Spinal cord (tissue), 10 donors: ENCODE results near the gene LPAR3. TPM values are rescaled to one million over a fixed set of nuclear protein-coding genes. Genes with fewer than 3 reads are reported as not detected.
A peak's percentile ranks its signal among the peaks of the same experiment; 100 is the strongest.
"Not testable (repeated sequence)": the region's sequence is repeated elsewhere in the genome, so short reads cannot be mapped to it uniquely, and the experiment has no call there.

Source experiments
- DNase-seq, 6 donors: peaks; one replicate each; pipeline versions ENCODE4 v3.0.0 to v3.0.0-alpha.2; 2013 to 2015; ENCODE audit warnings: low spot score in 6 of 6, low read depth in 4 of 6
- H3K27ac ChIP-seq: one replicate; pipeline ENCODE4 v1.5.1; 2013; ENCODE audit warnings: low read depth, low read length, control low read depth
- H3K27me3 ChIP-seq: one replicate; pipeline ENCODE4 v1.6.1; 2013; ENCODE audit warnings: low read length; ENCODE audit not compliant: control insufficient read depth, insufficient read depth
- H3K36me3 ChIP-seq: one replicate; pipeline ENCODE4 v1.6.1; 2013; ENCODE audit warnings: low read length; ENCODE audit not compliant: control insufficient read depth, insufficient read depth
- H3K4me1 ChIP-seq: one replicate; pipeline ENCODE4 v1.6.1; 2013; ENCODE audit warnings: low read length; ENCODE audit not compliant: control insufficient read depth, insufficient read depth
- H3K4me3 ChIP-seq: one replicate; pipeline ENCODE4 v1.5.1; 2013; ENCODE audit warnings: low read depth, low read length, control low read depth
- H3K9me3 ChIP-seq: one replicate; pipeline ENCODE4 v1.6.1; 2013; ENCODE audit warnings: low read length; ENCODE audit not compliant: control insufficient read depth, insufficient read depth
- WGBS: methylation state at CpG from one replicate; pipeline ENCODE4 v1.1.5; 2013; ENCODE audit warnings: missing lambda C conversion rate; ENCODE audit not compliant: insufficient coverage; 5-methylcytosine and 5-hydroxymethylcytosine counted together
- polyA plus RNA-seq, 2 donors: library from polyadenylated mRNA; unstranded; fragments of 120-200 nt; gene quantifications; one replicate each; pipeline ENCODE4 v1.2.1, GENCODE V29; 2013; ENCODE audit not compliant: insufficient read length in 2 of 2
- total RNA-seq, 2 donors: library from RNA; depleted of rRNA in 1 of 2; stranded (reverse); fragments of 120-200 nt in 1 of 2; fragments of >200 nt in 1 of 2; gene quantifications; one replicate each; pipeline versions ENCODE4 v1.2.3 to v1.2.4, GENCODE V29; 2013 to 2014
- donor health status: healthy.

Gene LPAR3
- total and polyA plus RNA-seq, 4 donors: 0.76 to 17.6 (median 8.3) TPM

GRCh38 chr1:84908746-84909464 is 15.9 kb upstream of the LPAR3 start:
- WGBS: no CpG with 5 or more reads among the region's 4 CpGs
- H3K4me1 ChIP-seq, H3K36me3 ChIP-seq, H3K27me3 ChIP-seq, H3K4me3 ChIP-seq, H3K9me3 ChIP-seq, DNase-seq, H3K27ac ChIP-seq: not testable (repeated sequence)

DNA sequence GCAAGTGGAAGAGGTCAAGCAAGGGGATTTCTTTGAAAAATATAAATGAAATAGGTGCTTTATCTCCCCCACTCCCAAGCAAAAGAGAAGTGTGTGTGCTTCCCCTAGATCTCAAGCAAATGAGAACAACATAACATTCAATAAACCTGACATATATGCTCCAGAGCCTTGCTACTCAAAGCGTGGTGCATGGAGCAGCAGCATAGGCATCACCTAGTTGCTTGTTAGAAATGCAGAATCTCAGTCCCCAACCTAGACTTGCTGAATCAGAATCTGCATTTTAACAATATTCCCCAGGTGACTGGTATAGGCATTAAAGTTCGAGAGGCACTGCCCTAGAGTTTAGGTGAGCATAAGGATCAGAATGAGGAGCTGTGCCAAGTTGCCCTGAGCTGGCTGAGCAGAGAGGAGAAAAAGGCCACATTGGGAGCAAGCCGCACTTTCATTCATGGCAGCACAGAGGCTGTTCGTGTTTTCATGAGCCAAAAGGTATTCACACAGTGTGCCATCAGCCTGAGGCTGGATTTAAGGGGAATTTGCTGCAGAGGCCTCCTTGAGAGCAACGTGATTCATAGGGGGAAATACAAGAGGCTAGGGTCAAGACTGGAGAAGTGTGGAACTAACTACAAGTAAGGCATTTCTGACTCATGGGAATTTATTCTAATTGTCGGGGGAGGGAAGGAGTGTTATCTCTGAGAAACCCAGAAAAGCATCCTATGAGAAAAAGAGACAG is 14.3 kb upstream of the LPAR3 start:
- Histone ChIP-seq H3K27ac (no peak overlapping the region), H3K4me3 (no peak overlapping the region), H3K9me3 (no peaks in the 10 kb centered on the region), H3K27me3 (no peaks in the 10 kb centered on the region), H3K4me1 (no peaks in the 10 kb centered on the region), H3K36me3 (no peaks in the 10 kb centered on the region)
- no peak for DNase-seq
- 43% methylated on average over 4 of the region's 6 CpGs for WGBS

DNA sequence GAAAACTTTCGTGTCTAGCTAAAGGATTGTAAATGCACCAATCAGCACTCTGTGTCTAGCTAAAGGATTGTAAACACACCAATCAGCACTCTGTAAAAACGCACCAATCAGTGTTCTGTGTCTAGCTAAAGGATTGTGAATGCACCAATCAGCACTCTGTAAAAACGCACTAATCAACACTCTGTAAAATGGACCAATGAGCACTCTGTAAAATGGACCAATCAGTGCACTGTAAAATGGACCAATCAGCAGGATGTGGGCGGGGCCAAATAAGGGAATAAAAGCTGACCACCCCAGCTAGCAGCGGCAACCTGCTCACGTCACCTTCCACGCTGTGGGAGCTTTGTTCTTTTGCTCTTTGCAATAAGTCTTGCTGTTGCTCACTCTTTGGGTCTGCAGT is 9.7 kb upstream of the LPAR3 start:
- 71% methylated on average over 5 of the region's 7 CpGs for WGBS
- DNase-seq, H3K9me3 ChIP-seq, H3K27ac ChIP-seq, H3K4me3 ChIP-seq, H3K36me3 ChIP-seq, H3K4me1 ChIP-seq, H3K27me3 ChIP-seq: not testable (repeated sequence)

GRCh38 chr1:84899969-84900368 is 7.0 kb upstream of the LPAR3 start:
- H3K4me3 ChIP-seq: no peak overlapping the region
- H3K4me1 ChIP-seq: no peaks in the 10 kb centered on the region
- no peaks in the 10 kb centered on the region for H3K9me3 ChIP-seq
- H3K27ac ChIP-seq: no peak overlapping the region
- no peak for DNase-seq
- WGBS: no CpG with 5 or more reads among the region's 1 CpG
- H3K27me3 ChIP-seq: no peaks in the 10 kb centered on the region
- H3K36me3 ChIP-seq: no peaks in the 10 kb centered on the region

DNA sequence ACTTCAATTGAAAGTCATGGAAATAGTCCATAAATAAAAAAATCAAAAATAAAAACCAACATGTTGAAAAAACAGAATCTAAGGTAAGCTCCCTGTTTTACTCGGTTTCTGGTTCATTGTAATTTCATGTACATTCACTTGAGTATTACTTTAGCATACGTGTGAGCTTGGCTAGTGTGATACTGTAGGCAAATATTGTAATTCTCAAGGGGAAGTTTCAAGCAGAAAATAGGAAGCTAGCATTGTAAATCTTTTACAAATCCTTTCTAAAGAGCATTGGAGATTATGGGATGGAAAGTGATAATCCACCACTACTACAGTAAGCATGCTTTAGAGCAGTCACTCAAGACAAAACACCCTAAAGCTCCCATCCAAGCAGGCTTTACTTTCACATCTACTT is 3.3 kb upstream of the LPAR3 start:
- WGBS: no CpG with 5 or more reads among the region's 2 CpGs
- Histone ChIP-seq H3K27me3 (peaks cover 19% of the 10 kb centered on the region), H3K36me3 (no peaks in the 10 kb centered on the region), H3K4me3 (no peak overlapping the region), H3K27ac (no peak overlapping the region), H3K9me3 (no peaks in the 10 kb centered on the region), H3K4me1 (peaks cover 12% of the 10 kb centered on the region)
- DNase-seq: no peak

DNA sequence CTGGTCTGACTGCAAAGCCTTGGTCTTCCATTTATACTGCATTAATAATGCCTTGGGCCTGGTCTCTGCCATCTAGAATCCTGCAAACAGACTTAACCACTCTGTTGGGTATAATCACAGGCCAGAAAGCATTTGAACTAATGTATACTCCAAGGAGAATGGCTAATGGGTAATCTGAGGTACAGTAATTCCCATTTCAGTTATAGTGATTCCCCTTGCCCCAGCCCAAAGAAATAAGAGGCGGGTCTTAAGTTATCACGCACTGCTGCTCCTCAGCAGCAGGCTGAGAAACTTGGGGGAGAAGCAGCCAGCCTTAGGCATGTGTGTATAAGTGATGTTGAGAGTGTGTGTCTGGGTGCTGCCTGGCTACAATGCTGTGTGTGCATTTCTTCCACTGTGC is 2.4 kb downstream of the LPAR3 start:
- Histone ChIP-seq H3K9me3 (no peaks in the 10 kb centered on the region), H3K4me3 (no peak overlapping the region), H3K4me1 (peaks cover 12% of the 10 kb centered on the region), H3K27ac (no peak overlapping the region), H3K27me3 (peaks cover 19% of the 10 kb centered on the region), H3K36me3 (no peaks in the 10 kb centered on the region)
- DNase-seq: peak in 1 of 6 donors; percentile 11
- WGBS: 80% methylated on average over 2 of the region's 2 CpGs

GRCh38 chr1:84889437-84889836 is 3.6 kb downstream of the LPAR3 start:
- WGBS: 100% methylated on average over 1 of the region's 5 CpGs
- no peak overlapping the region for H3K4me3 ChIP-seq

GRCh38 chr1:84888753-84889152 is 4.3 kb downstream of the LPAR3 start:
- peaks cover 15% of the 10 kb centered on the region for H3K27me3 ChIP-seq
- H3K36me3 ChIP-seq: no peaks in the 10 kb centered on the region
- no peak overlapping the region for H3K4me3 ChIP-seq
- H3K9me3 ChIP-seq: no peaks in the 10 kb centered on the region
- peaks cover 12% of the 10 kb centered on the region for H3K4me1 ChIP-seq
- H3K27ac ChIP-seq: no peak overlapping the region
- no peak for DNase-seq

More at GRCh38 chr1:84889437-84889836, 3.6 kb downstream of the LPAR3 start:
- H3K27me3 ChIP-seq: peaks cover 17% of the 10 kb centered on the region
- peaks cover 12% of the 10 kb centered on the region for H3K4me1 ChIP-seq
- DNase-seq: no peak
- no peak overlapping the region for H3K27ac ChIP-seq
- no peaks in the 10 kb centered on the region for H3K9me3 ChIP-seq
- no peaks in the 10 kb centered on the region for H3K36me3 ChIP-seq

- Histone ChIP-seq H3K4me1 (peaks cover 2% of the 10 kb centered on the region), H3K27me3 (peaks cover 3% of the 10 kb centered on the region), H3K27ac (no peak overlapping the region), H3K4me3 (no peak overlapping the region), H3K9me3 (no peaks in the 10 kb centered on the region), H3K36me3 (no peaks in the 10 kb centered on the region)
- WGBS: 100% methylated on average over 1 of the region's 4 CpGs
- DNase-seq: no peak
Observed at GRCh38 chr1:84887261-84887934, 5.6 kb downstream of the LPAR3 start.
